Keratinocyte (primary cell): ENCODE measurements around the gene ZBTB34. TPM values are rescaled to one million over a fixed set of nuclear protein-coding genes. Genes with fewer than 3 reads are reported as not detected.

Experiments used
- DNase-seq: peaks from one replicate; pipeline ENCODE4 v3.0.0-alpha.2; 2011; ENCODE audit warnings: low read depth, missing footprints, low spot score
- FAIRE-seq: peaks from 2 replicates; lab custom pipeline; 2011; peaks lifted over from hg19 to GRCh38; lab: Jason Lieb, UNC
- H2AFZ ChIP-seq: 2 replicates; pipeline ENCODE4 v1.6.0; 2012; ENCODE audit warnings: low read length, control low read depth, inconsistent platforms; ENCODE audit not compliant: control insufficient read depth
- H3K27ac ChIP-seq: 2 replicates; pipeline ENCODE4 v1.5.1; 2011; ENCODE audit warnings: low read length; ENCODE audit not compliant: control insufficient read depth, insufficient read depth
- H3K27me3 ChIP-seq: 3 replicates; pipeline ENCODE4 v1.6.0; 2011; ENCODE audit warnings: low read length; ENCODE audit not compliant: control insufficient read depth, insufficient read depth; ENCODE audit errors: extremely low read depth
- H3K36me3 ChIP-seq, 2 experiments: 2 replicates in 1 of 2; 3 replicates in 1 of 2; pipeline ENCODE4 v1.5.1; 2011; ENCODE audit warnings: low read length in 2 of 2, mild to moderate bottlenecking in 1 of 2; ENCODE audit not compliant: control insufficient read depth in 2 of 2, insufficient read depth in 2 of 2; ENCODE audit errors: extremely low read depth in 1 of 2
- H3K4me1 ChIP-seq: 3 replicates; pipeline ENCODE4 v1.5.1; 2011; ENCODE audit warnings: low read length; ENCODE audit not compliant: control insufficient read depth, insufficient read depth; ENCODE audit errors: extremely low read depth
- H3K4me2 ChIP-seq: 3 replicates; pipeline ENCODE4 v1.6.0; 2011; ENCODE audit warnings: low read depth, low read length; ENCODE audit not compliant: control insufficient read depth, insufficient read depth; ENCODE audit errors: extremely low read depth
- H3K4me3 ChIP-seq, 3 experiments: fragments of 200-600 bp in 1 of 3; sonication (generic) in 1 of 3; 2 replicates in 2 of 3; 3 replicates in 1 of 3; pipeline ENCODE4 v1.5.1; 2011 to 2016; ENCODE audit warnings: low read length in 3 of 3, mild to moderate bottlenecking in 3 of 3, control low read depth in 2 of 3, inconsistent platforms in 1 of 3, low read depth in 1 of 3, mixed read lengths in 1 of 3, mixed run types in 1 of 3, moderate library complexity in 1 of 3; ENCODE audit not compliant: control insufficient read depth in 2 of 3, insufficient read depth in 2 of 3; ENCODE audit errors: extremely low read depth in 1 of 3
- H3K79me2 ChIP-seq: 2 replicates; pipeline ENCODE4 v1.6.0; 2012; ENCODE audit warnings: low read length; ENCODE audit not compliant: control insufficient read depth, insufficient read depth
- H3K9ac ChIP-seq: 3 replicates; pipeline ENCODE4 v1.6.0; 2011; ENCODE audit warnings: low read length; ENCODE audit not compliant: control insufficient read depth, insufficient read depth; ENCODE audit errors: extremely low read depth
- H3K9me1 ChIP-seq: 3 replicates; pipeline ENCODE4 v1.6.0; 2011; ENCODE audit warnings: low read length; ENCODE audit not compliant: control insufficient read depth, insufficient read depth; ENCODE audit errors: extremely low read depth
- H3K9me3 ChIP-seq: 2 replicates; pipeline ENCODE4 v1.5.1; 2012; ENCODE audit warnings: low read depth, low read length; ENCODE audit not compliant: control insufficient read depth
- H4K20me1 ChIP-seq: 3 replicates; pipeline ENCODE4 v1.6.0; 2011; ENCODE audit warnings: low read length; ENCODE audit not compliant: control insufficient read depth, insufficient read depth; ENCODE audit errors: extremely low read depth
- CTCF ChIP-seq, 3 experiments: IDR thresholded peaks in 1 of 3; conservative IDR thresholded peaks in 1 of 3; optimal IDR thresholded peaks in 1 of 3; 2 replicates in 2 of 3; 3 replicates in 1 of 3; pipeline versions ENCODE3 to v1.5.1; 2011; ENCODE audit warnings: low read length in 3 of 3, mild to moderate bottlenecking in 3 of 3, moderate library complexity in 2 of 3, control low read depth in 1 of 3, inconsistent platforms in 1 of 3; ENCODE audit not compliant: insufficient read depth in 2 of 3; ENCODE audit errors: extremely low read depth in 1 of 3
- EZH2 ChIP-seq: IDR thresholded peaks from one replicate; pipeline ENCODE4 v1.6.1; 2012; ENCODE audit warnings: inconsistent platforms, mild to moderate bottlenecking, low read length, moderate library complexity
- dilution Hi-C: fragments of 300-500 bp; cut with MboI; formaldehyde crosslinking; loops from one replicate; pipeline ENCODE4 v1.7.0; 2020; ENCODE audit warnings: low sequenced_read_pairs; ENCODE audit not compliant: extremely low pct_ligation_motif_present
- polyA plus RNA-seq, 5 experiments: library from polyadenylated mRNA; depleted of rRNA in 3 of 5; stranded (reverse) in 3 of 5; stranded (forward) in 1 of 5; unstranded in 1 of 5; fragments of >200 nt; gene quantifications; 1 replicate in 1 of 5; 2 replicates in 3 of 5; 3 replicates in 1 of 5; pipeline versions ENCODE4 v1.2.1 to v1.2.3, GENCODE V29; 2011 to 2012; ENCODE audit warnings: missing spikeins in 2 of 5, low read depth in 1 of 5, low replicate concordance in 1 of 5

The ZBTB34 gene
- polyA plus RNA-seq, 1 donor (not counting 4 experiments of a cell fraction or from before 2014, with no cell fraction given) = 6.4 TPM

DNA sequence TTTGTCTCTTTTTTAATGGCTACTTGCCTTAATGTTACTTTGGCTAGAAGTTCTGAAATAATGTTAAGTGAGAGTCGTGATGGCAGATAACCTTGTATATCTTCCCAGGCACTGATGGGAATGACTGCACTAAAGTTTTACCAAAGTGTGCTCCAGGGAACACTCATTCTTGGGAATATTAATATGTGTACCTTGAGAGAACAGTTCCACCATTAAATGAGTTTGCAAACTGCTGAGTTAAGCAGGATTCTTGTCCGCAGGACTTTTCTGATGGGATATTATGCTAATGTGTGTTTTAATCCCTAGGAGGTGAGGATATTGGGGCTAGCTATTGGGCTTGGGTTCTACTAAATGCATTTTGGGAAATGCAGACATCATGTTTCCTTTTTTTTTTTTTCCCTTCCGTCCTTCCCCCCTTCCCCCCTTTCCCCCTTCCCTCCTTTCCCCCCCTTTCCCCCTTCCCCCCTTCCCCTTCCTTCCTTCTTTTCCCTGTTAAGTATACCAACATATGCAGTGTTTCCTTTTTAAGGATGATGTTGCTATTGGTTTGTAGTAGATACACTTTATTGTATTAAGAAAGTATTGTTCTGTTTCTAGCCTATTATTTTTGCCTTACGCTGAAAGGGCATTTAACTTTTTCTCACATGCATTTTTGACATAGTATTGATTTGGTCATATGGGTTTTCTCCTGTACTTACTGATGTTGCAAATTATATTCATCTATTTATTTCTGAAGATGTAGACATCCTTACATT is 15.5 kb downstream of the ZBTB34 start:
- H3K79me2 ChIP-seq = peaks cover 9% of the 10 kb centered on the region
- H3K36me3 ChIP-seq = peaks cover 11 to 17% of the 10 kb centered on the region in 2 experiments
- H3K4me3 ChIP-seq = no peak overlapping the region
- dilution Hi-C loops = no loop called here
- H3K27me3 ChIP-seq = no peaks in the 10 kb centered on the region
- no peak overlapping the region for H2AFZ ChIP-seq
- no peak overlapping the region for H3K9ac ChIP-seq
- DNase-seq = no peak
- H3K4me2 ChIP-seq = no peak overlapping the region
- no peak overlapping the region for H3K27ac ChIP-seq
- FAIRE-seq = no peak
- H4K20me1 ChIP-seq = peaks cover 2% of the 10 kb centered on the region
- no peaks in the 10 kb centered on the region for H3K9me3 ChIP-seq
- H3K9me1 ChIP-seq = peaks cover 4% of the 10 kb centered on the region
- H3K4me1 ChIP-seq = no peaks in the 10 kb centered on the region
- no peak for TF ChIP-seq CTCF (optimal IDR thresholded peaks at IDR 0.05 in 1 of 3, IDR thresholded peaks at IDR 0.05 in 1 of 3, conservative IDR thresholded peaks at IDR 0.05 in 1 of 3; ENCODE audit: extremely low read depth in 1 of 3, insufficient read depth in 2 of 3, low read length in 3 of 3)
- TF ChIP-seq EZH2 = no peak

DNA sequence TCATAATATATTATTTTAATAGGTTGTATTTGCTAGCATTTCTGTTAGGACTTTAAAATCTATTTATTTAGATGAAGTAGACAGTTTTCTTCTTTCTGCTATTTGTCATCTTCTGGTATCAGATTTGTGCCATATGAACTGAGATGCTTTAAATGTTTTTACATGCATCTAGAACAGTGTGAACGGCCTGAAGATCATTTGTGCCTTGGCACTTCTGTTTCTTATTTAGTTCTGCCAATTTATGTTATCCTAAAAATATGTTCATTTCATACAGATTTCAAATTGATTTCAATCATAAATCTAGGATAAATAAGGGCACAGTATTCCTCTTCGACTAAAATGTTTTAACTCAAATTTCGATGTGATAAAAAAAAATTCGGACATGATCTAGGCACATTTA is 16.1 kb downstream of the ZBTB34 start:
- no peak for FAIRE-seq
- Histone ChIP-seq H3K9me3 (no peaks in the 10 kb centered on the region), H4K20me1 (peaks cover 2% of the 10 kb centered on the region), H3K4me2 (no peak overlapping the region), H3K27me3 (no peaks in the 10 kb centered on the region), H3K36me3 (peaks cover 14 to 19% of the 10 kb centered on the region in 2 experiments), H3K27ac (no peak overlapping the region), H3K4me3 (no peak overlapping the region), H3K9ac (no peak overlapping the region), H2AFZ (no peak overlapping the region), H3K4me1 (no peaks in the 10 kb centered on the region), H3K79me2 (peaks cover 7% of the 10 kb centered on the region), H3K9me1 (peaks cover 4% of the 10 kb centered on the region)
- no peak for DNase-seq
- dilution Hi-C loops = no loop called here
- TF ChIP-seq CTCF (optimal IDR thresholded peaks at IDR 0.05 in 1 of 3, IDR thresholded peaks at IDR 0.05 in 1 of 3, conservative IDR thresholded peaks at IDR 0.05 in 1 of 3; ENCODE audit: extremely low read depth in 1 of 3, insufficient read depth in 2 of 3, low read length in 3 of 3) (no peak), EZH2 (no peak)
